Tibial artery (tissue), 4 donors: ENCODE data around the gene ZNF263.
A peak's percentile ranks its signal among the peaks of the same experiment; 100 is the strongest.

ENCODE experiments used
- DNase-seq, 2 donors: peaks; one replicate each; pipeline ENCODE4 v3.0.0-alpha.2; 2019
- H3K27ac ChIP-seq, 2 donors: fragments of 200-600 bp; sonication (generic) in 1 of 2; 1 replicate in 1 of 2; 2 replicates in 1 of 2; pipeline ENCODE4 v1.5.1; 2018 to 2019; ENCODE audit warnings: mild to moderate bottlenecking in 1 of 2
- H3K27me3 ChIP-seq, 2 donors: fragments of 200-600 bp; sonication (generic) in 1 of 2; one replicate each; pipeline versions ENCODE4 v1.5.1 to v1.6.0; 2016 to 2019
- H3K36me3 ChIP-seq, 3 donors: fragments of 200-600 bp; sonication (generic) in 2 of 3; one replicate each; pipeline ENCODE4 v1.5.1; 2016 to 2019; ENCODE audit warnings: mild to moderate bottlenecking in 2 of 3
- H3K4me1 ChIP-seq, 4 donors: fragments of 200-600 bp; sonication (generic) in 2 of 4; 1 replicate in 3 of 4; 2 replicates in 1 of 4; pipeline ENCODE4 v1.5.1; 2016 to 2019
- H3K4me3 ChIP-seq, 2 donors: fragments of 200-600 bp; sonication (generic) in 1 of 2; 1 replicate in 1 of 2; 2 replicates in 1 of 2; pipeline ENCODE4 v1.5.1; 2018 to 2019; ENCODE audit warnings: mild to moderate bottlenecking in 2 of 2
- H3K9me3 ChIP-seq, 3 donors: fragments of 200-600 bp; sonication (generic) in 1 of 3; one replicate each; pipeline ENCODE4 v1.5.1; 2016 to 2019
- intact Hi-C: fragments of 100-400 bp; cut with DNase I; formaldehyde crosslinking; loops from one replicate; pipeline ENCODE4 v1.15.0; 2023; ENCODE audit warnings: low total_unique reads
- TF ChIP-seq, protein P1 (sequence below), 2 experiments: fragments of 200-600 bp in 1 of 2; fragments of 450-650 bp in 1 of 2; IDR thresholded peaks; one replicate each; pipeline ENCODE4 v1.5.1; 2017 to 2019; ENCODE audit warnings: antibody characterized with exemption in 2 of 2, mild to moderate bottlenecking in 1 of 2, moderate library complexity in 1 of 2

Gene ZNF263

DNA sequence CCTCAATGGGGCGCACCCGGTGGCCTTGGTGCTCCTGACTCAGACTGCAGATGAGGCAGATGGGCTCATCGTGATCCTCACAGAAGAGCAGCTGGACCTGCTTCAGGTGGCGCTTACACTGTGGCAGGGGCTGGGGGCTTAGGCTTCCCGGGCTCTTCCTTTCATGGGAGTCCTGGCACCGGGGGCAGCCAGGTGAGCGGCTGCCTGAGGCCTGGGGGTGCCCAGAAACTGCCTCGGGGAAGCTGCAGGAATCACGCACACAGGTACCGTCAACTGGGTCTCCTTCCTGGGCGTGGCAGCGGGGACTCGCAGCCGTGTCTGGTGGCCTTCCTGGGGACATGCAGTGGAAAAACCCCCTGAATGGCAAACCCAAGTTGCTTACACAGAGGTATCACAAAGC lies 33.8 kb upstream of the ZNF263 start:
- intact Hi-C loops, result no loop called here
- Histone ChIP-seq H3K4me1 (no peaks in the 10 kb centered on the region), H3K27me3 (peaks cover 0 to 22% of the 10 kb centered on the region in 2 donors), H3K36me3 (no peaks in the 10 kb centered on the region), H3K4me3 (no peak overlapping the region), H3K27ac (no peak overlapping the region), H3K9me3 (no peaks in the 10 kb centered on the region)
- TF ChIP-seq, protein P1, sequence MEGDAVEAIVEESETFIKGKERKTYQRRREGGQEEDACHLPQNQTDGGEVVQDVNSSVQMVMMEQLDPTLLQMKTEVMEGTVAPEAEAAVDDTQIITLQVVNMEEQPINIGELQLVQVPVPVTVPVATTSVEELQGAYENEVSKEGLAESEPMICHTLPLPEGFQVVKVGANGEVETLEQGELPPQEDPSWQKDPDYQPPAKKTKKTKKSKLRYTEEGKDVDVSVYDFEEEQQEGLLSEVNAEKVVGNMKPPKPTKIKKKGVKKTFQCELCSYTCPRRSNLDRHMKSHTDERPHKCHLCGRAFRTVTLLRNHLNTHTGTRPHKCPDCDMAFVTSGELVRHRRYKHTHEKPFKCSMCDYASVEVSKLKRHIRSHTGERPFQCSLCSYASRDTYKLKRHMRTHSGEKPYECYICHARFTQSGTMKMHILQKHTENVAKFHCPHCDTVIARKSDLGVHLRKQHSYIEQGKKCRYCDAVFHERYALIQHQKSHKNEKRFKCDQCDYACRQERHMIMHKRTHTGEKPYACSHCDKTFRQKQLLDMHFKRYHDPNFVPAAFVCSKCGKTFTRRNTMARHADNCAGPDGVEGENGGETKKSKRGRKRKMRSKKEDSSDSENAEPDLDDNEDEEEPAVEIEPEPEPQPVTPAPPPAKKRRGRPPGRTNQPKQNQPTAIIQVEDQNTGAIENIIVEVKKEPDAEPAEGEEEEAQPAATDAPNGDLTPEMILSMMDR (IDR thresholded peaks at IDR 0.05), result no peak
- no peak for DNase-seq

GRCh38 chr16:3252967-3253366 lies 30.3 kb upstream of the ZNF263 start:
- no peaks in the 10 kb centered on the region for H3K4me1 ChIP-seq
- peaks cover 0 to 28% of the 10 kb centered on the region in 2 donors for H3K27me3 ChIP-seq
- intact Hi-C loops, result no loop called here
- no peak for DNase-seq
- H3K4me3 ChIP-seq, result no peak overlapping the region
- H3K9me3 ChIP-seq, result no peaks in the 10 kb centered on the region
- no peaks in the 10 kb centered on the region for H3K36me3 ChIP-seq
- no peak overlapping the region for H3K27ac ChIP-seq
- TF ChIP-seq, protein P1 (IDR thresholded peaks at IDR 0.05), result no peak

DNA sequence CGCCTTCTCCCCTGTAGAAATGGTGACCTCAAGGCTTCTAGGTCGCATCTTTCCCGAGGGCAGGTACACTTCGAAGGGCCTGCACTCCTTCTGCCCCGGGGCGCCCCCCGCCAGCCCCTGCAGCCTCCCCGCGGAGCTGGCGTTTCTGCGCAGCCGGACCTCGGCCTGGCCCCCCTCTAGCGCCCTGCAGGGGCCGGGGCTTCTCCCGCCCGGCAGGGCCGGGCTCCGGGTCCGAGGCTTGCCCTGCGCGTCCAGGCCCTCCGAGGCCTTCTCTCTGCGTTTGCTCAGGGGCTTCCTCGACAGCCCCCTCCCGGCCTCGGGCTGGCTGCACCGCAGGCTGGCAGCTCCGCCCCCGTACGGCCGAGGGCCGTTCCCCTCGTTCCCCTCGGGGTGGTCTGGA lies 29.0 kb upstream of the ZNF263 start:
- TF ChIP-seq, protein P1 (IDR thresholded peaks at IDR 0.05), result no peak
- no peak for DNase-seq
- Histone ChIP-seq H3K27ac (no peak overlapping the region), H3K27me3 (peaks cover 0 to 25% of the 10 kb centered on the region in 2 donors), H3K4me3 (no peak overlapping the region), H3K4me1 (no peaks in the 10 kb centered on the region), H3K36me3 (no peaks in the 10 kb centered on the region), H3K9me3 (no peaks in the 10 kb centered on the region)
- intact Hi-C loops, result no loop called here

DNA sequence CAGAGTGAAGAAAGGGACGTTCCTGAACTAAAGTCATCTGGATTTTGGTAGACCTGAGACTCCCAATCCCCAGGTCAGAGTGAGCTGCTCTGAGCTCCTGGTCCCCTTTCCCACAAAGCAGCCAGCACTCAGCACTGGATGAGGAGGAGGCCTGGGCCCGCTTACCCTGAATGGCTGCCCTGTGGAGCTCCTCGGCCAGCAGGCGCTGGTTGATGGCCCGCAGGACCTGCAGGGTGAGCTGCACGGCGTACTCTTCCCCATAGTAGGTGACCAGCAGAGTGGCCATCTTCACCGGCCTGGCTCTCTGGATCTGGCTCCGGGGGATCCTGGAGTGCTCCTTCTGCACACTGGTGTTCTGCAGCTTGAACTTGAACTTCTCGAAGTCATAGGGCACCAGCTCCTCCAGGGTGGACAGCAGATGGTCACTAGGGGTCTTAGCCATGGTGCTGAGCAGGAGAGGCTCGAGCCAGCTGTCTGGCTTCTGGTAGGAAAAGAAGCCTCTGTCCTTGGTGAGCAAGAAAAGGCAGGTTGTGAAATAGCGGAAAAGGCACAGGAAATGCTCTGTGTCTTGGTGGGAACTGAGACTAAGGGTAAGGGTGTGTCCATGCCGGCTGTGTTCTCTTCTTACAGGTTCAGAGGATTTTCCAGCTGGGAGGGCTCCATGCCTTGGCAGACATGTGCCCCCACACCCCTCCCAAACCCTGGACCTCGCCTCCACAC lies 27.0 kb upstream of the ZNF263 start, which contains the start of gene MEFV:
MEFV (minus strand) TSS at position 488 of the 720 bp plus-strand sequence; CDS start at position 442, 46 bp downstream.
- H3K4me1 ChIP-seq, result no peaks in the 10 kb centered on the region
- TF ChIP-seq, protein P1 (IDR thresholded peaks at IDR 0.05), result no peak
- H3K27ac ChIP-seq, result no peak within 1 kb of the TSS
- peak within 1 kb of the TSS in 1 of 2 donors; percentile 14 for H3K4me3 ChIP-seq
- H3K36me3 ChIP-seq, result no peaks in the 10 kb centered on the region
- peak in 1 of 2 donors; percentile 51 for DNase-seq
- no peaks in the 10 kb centered on the region for H3K9me3 ChIP-seq
- intact Hi-C loops, result no loop called here
- H3K27me3 ChIP-seq, result peaks cover 0 to 21% of the 10 kb centered on the region in 2 donors

GRCh38 chr16:3256866-3257465 lies 26.3 kb upstream of the ZNF263 start:
- no peak for DNase-seq
- intact Hi-C loops, result no loop called here
- H3K4me3 ChIP-seq, result no peak overlapping the region
- H3K9me3 ChIP-seq, result no peaks in the 10 kb centered on the region
- H3K36me3 ChIP-seq, result no peaks in the 10 kb centered on the region
- TF ChIP-seq, protein P1 (IDR thresholded peaks at IDR 0.05), result no peak
- H3K4me1 ChIP-seq, result no peaks in the 10 kb centered on the region
- H3K27me3 ChIP-seq, result peaks cover 0 to 21% of the 10 kb centered on the region in 2 donors
- H3K27ac ChIP-seq, result no peak overlapping the region
